IMR-90 (cell line): ENCODE results near the gene ZG16B. TPM values are rescaled to one million over a fixed set of nuclear protein-coding genes. Genes with fewer than 3 reads are reported as not detected.

Source experiments
- ATAC-seq: fragments of 200-7000 bp; cut with Tn5 transposase; 2 replicates; pipeline ENCODE4 v1.9.1; 2020; ENCODE audit warnings: low read depth, mild to moderate bottlenecking, moderate library complexity
- BruUV-seq: library from RNA; stranded (reverse); fragments of 400-500 nt; replicated peaks from 2 replicates; lab custom pipeline; 2021; lab: Mats Ljungman, UMichigan
- CTCF ChIA-PET: fragments of 300-600 bp; formaldehyde crosslinking; extraction: SDS; loops from one replicate; lab custom pipeline; 2021; ENCODE audit warnings: antibody characterized with exemption; lab: Yijun Ruan, JAX
- POLR2A ChIA-PET: fragments of 300-600 bp; sonication (Branson Sonifier 250); formaldehyde crosslinking; loops from one replicate; lab custom pipeline; 2022; ENCODE audit warnings: antibody characterized with exemption; ENCODE audit not compliant: unreplicated experiment; lab: Charles Lee
- DNase-seq: peaks from one replicate; pipeline ENCODE4 v3.0.0; 2013
- H2AFZ ChIP-seq: replicated peaks from 2 replicates; pipeline ENCODE3; 2013; ENCODE audit warnings: low read length, mild to moderate bottlenecking; ENCODE audit not compliant: poor library complexity
- H2AK5ac ChIP-seq: 2 replicates; pipeline ENCODE4 v1.6.1; 2013; ENCODE audit warnings: low read depth, low read length, inconsistent platforms
- H2AK9ac ChIP-seq: replicated peaks from 2 replicates; pipeline ENCODE3; 2013; ENCODE audit warnings: mild to moderate bottlenecking, low read depth, low read length, moderate library complexity; ENCODE audit not compliant: poor library complexity
- H2BK120ac ChIP-seq: 2 replicates; pipeline ENCODE4 v1.6.1; 2013; ENCODE audit warnings: low read depth, low read length, inconsistent platforms
- H2BK15ac ChIP-seq: 3 replicates; pipeline ENCODE4 v1.6.1; 2013; ENCODE audit warnings: low read depth, low read length, inconsistent platforms
- H2BK20ac ChIP-seq: 2 replicates; pipeline ENCODE4 v1.6.1; 2013; ENCODE audit warnings: low read depth, mild to moderate bottlenecking, inconsistent platforms, low read length, moderate library complexity
- H2BK5ac ChIP-seq: 2 replicates; pipeline ENCODE4 v1.6.1; 2013; ENCODE audit warnings: mild to moderate bottlenecking, low read depth, low read length, inconsistent platforms; ENCODE audit not compliant: poor library complexity, severe bottlenecking
- H3K14ac ChIP-seq: replicated peaks from 2 replicates; pipeline ENCODE4 v1.6.1; 2013; ENCODE audit warnings: low read depth, low read length, inconsistent platforms
- H3K18ac ChIP-seq: 2 replicates; pipeline ENCODE4 v1.6.1; 2013; ENCODE audit warnings: low read depth, low read length, control low read depth
- H3K23ac ChIP-seq: 2 replicates; pipeline ENCODE4 v1.6.1; 2013; ENCODE audit warnings: low read depth, low read length, inconsistent platforms
- H3K27ac ChIP-seq: 2 replicates; pipeline ENCODE4 v1.5.1; 2013; ENCODE audit warnings: mild to moderate bottlenecking, control low read depth, low read length; ENCODE audit not compliant: insufficient read depth
- H3K27me3 ChIP-seq: 2 replicates; pipeline ENCODE4 v1.6.1; 2013; ENCODE audit warnings: low read length; ENCODE audit not compliant: control insufficient read depth, insufficient read depth
- H3K36me3 ChIP-seq: 2 replicates; pipeline ENCODE4 v1.6.1; 2013; ENCODE audit warnings: low read length, mixed read lengths; ENCODE audit not compliant: control insufficient read depth, insufficient read depth
- H3K4ac ChIP-seq: 2 replicates; pipeline ENCODE4 v1.6.1; 2013; ENCODE audit warnings: low read depth, low read length, inconsistent platforms
- H3K4me1 ChIP-seq: 2 replicates; pipeline ENCODE4 v1.6.1; 2013; ENCODE audit warnings: low read length, mixed read lengths; ENCODE audit not compliant: control insufficient read depth, insufficient read depth
- H3K4me2 ChIP-seq: 2 replicates; pipeline ENCODE4 v1.6.1; 2013; ENCODE audit warnings: low read depth, mild to moderate bottlenecking, control low read depth, low read length, moderate library complexity
- H3K4me3 ChIP-seq: 2 replicates; pipeline ENCODE4 v1.5.1; 2013; ENCODE audit warnings: low read depth, mild to moderate bottlenecking, control low read depth, low read length, moderate library complexity; ENCODE audit not compliant: insufficient read depth
- H3K56ac ChIP-seq: 2 replicates; pipeline ENCODE4 v1.6.1; 2013; ENCODE audit warnings: low read length, inconsistent platforms; ENCODE audit not compliant: insufficient read depth; ENCODE audit errors: extremely low read depth
- H3K79me1 ChIP-seq, 2 experiments: 2 replicates each; pipeline ENCODE4 v1.6.1; 2013; ENCODE audit warnings: low read length in 2 of 2, inconsistent platforms in 1 of 2, low read depth in 1 of 2
- H3K9ac ChIP-seq: 2 replicates; pipeline ENCODE4 v1.6.1; 2013; ENCODE audit warnings: low read depth, low read length, control low read depth
- H3K9me1 ChIP-seq: 2 replicates; pipeline ENCODE4 v1.6.1; 2013; ENCODE audit warnings: low read length, inconsistent platforms; ENCODE audit not compliant: insufficient read depth
- H3K9me3 ChIP-seq: 2 replicates; pipeline ENCODE4 v1.6.1; 2013; ENCODE audit warnings: low read length; ENCODE audit not compliant: control insufficient read depth, insufficient read depth
- H4K20me1 ChIP-seq: 2 replicates; pipeline ENCODE4 v1.6.1; 2013; ENCODE audit warnings: low read length, inconsistent platforms; ENCODE audit not compliant: insufficient read depth
- H4K5ac ChIP-seq: 2 replicates; pipeline ENCODE4 v1.6.1; 2013; ENCODE audit warnings: mild to moderate bottlenecking, low read depth, low read length, control low read depth
- H4K8ac ChIP-seq, 2 experiments: 2 replicates each; pipeline ENCODE4 v1.6.1; 2013; ENCODE audit warnings: low read depth in 2 of 2, low read length in 2 of 2, control low read depth in 1 of 2, inconsistent platforms in 1 of 2
- H4K91ac ChIP-seq: 2 replicates; pipeline ENCODE4 v1.6.1; 2013; ENCODE audit warnings: low read depth, low read length, inconsistent platforms; ENCODE audit not compliant: insufficient read depth
- BHLHE40 ChIP-seq: fragments of 150-350 bp; IDR thresholded peaks from 2 replicates; pipeline ENCODE4 v1.6.1; 2016; ENCODE audit warnings: mild to moderate bottlenecking, low read depth, low read length
- CEBPB ChIP-seq: IDR thresholded peaks from 2 replicates; pipeline ENCODE4 v1.6.1; 2012; ENCODE audit warnings: low read depth, low read length, improper control_type of control experiment
- CHD1 ChIP-seq: IDR thresholded peaks from 2 replicates; pipeline ENCODE4 v1.6.1; 2012; ENCODE audit warnings: low read depth, low read length, improper control_type of control experiment
- ELK1 ChIP-seq: fragments of 150-350 bp; IDR thresholded peaks from 2 replicates; pipeline ENCODE4 v1.6.1; 2016; ENCODE audit warnings: low read depth, mild to moderate bottlenecking, low read length, moderate library complexity, borderline replicate concordance
- FOS ChIP-seq: fragments of 150-350 bp; IDR thresholded peaks from 2 replicates; pipeline ENCODE4 v1.6.1; 2016; ENCODE audit warnings: low read depth, low read length
- MAFK ChIP-seq: IDR thresholded peaks from 2 replicates; pipeline ENCODE4 v1.6.1; 2012; ENCODE audit warnings: low read depth, low read length, improper control_type of control experiment
- MAZ ChIP-seq: IDR thresholded peaks from 2 replicates; pipeline ENCODE4 v1.6.1; 2012; ENCODE audit warnings: low read depth, mild to moderate bottlenecking, low read length, improper control_type of control experiment, moderate library complexity, borderline replicate concordance
- MXI1 ChIP-seq: IDR thresholded peaks from 2 replicates; pipeline ENCODE4 v1.6.1; 2012; ENCODE audit warnings: low read depth, mild to moderate bottlenecking, low read length, moderate library complexity, borderline replicate concordance
- NFE2L2 ChIP-seq: fragments of 150-350 bp; IDR thresholded peaks from 2 replicates; pipeline ENCODE4 v1.6.1; 2016; ENCODE audit warnings: low read depth, mild to moderate bottlenecking, low read length
- POLR2A ChIP-seq: IDR thresholded peaks from 2 replicates; pipeline ENCODE4 v1.6.1; 2012; ENCODE audit warnings: mild to moderate bottlenecking, low read depth, low read length
- RAD21 ChIP-seq: IDR thresholded peaks from 2 replicates; pipeline ENCODE4 v1.6.1; 2012; ENCODE audit warnings: low read length, improper control_type of control experiment
- RCOR1 ChIP-seq: IDR thresholded peaks from 2 replicates; pipeline ENCODE4 v1.6.1; 2012; ENCODE audit warnings: mild to moderate bottlenecking, low read length, improper control_type of control experiment; ENCODE audit not compliant: insufficient replicate concordance
- RFX5 ChIP-seq: IDR thresholded peaks from 2 replicates; pipeline ENCODE4 v1.8.0; 2012; ENCODE audit warnings: low read depth, mild to moderate bottlenecking, low read length, moderate library complexity
- SMC3 ChIP-seq: fragments of 150-350 bp; IDR thresholded peaks from 2 replicates; pipeline ENCODE4 v1.6.1; 2016; ENCODE audit warnings: low read depth, mild to moderate bottlenecking, antibody characterized with exemption, low read length, moderate library complexity
- WGBS, 2 experiments: methylation state at CpG; one replicate each; pipeline versions ENCODE4 v1.1.5 to v1.1.7; 2013; ENCODE audit warnings: missing lambda C conversion rate in 2 of 2; ENCODE audit not compliant: insufficient read length in 1 of 2; ENCODE audit errors: extremely low coverage in 2 of 2; 5-methylcytosine and 5-hydroxymethylcytosine counted together
- dilution Hi-C: fragments of 300-500 bp; cut with HindIII; formaldehyde crosslinking; loops from one replicate; pipeline ENCODE4 v1.14.3; 2018; ENCODE audit warnings: low sequenced_read_pairs; ENCODE audit not compliant: unreplicated experiment
- in situ Hi-C: fragments of 300-500 bp; cut with MboI; formaldehyde crosslinking; loops from 3 replicates; pipeline ENCODE4 v1.14.3; 2019; ENCODE audit warnings: low sequenced_read_pairs, inconsistent platforms, mixed read lengths
- intact Hi-C: fragments of 100-400 bp; cut with micrococcal nuclease; formaldehyde crosslinking; loops from 2 replicates; pipeline ENCODE4 v1.10.0; 2022
- polyA plus RNA-seq, 3 experiments: library from polyadenylated mRNA; depleted of rRNA; stranded (reverse); fragments of >200 nt; gene quantifications; 2 replicates each; pipeline ENCODE4 v1.2.3, GENCODE V29; 2012; ENCODE audit warnings: low replicate concordance in 1 of 3
- total RNA-seq: library from RNA; depleted of rRNA; stranded (reverse); fragments of >200 nt; gene quantifications from 2 replicates; pipeline ENCODE4 v1.2.3, GENCODE V29; 2012
- TF ChIP-seq, protein P1 (sequence below): fragments of 150-350 bp; IDR thresholded peaks from 2 replicates; pipeline ENCODE4 v1.6.1; 2017; ENCODE audit warnings: mild to moderate bottlenecking, antibody characterized with exemption, low read length, low read depth
- TF ChIP-seq, protein P2 (sequence below): conservative IDR thresholded peaks from 2 replicates; pipeline ENCODE4 v1.5.1; 2012; ENCODE audit warnings: mild to moderate bottlenecking, low read depth, low read length, improper control_type of control experiment

Gene ZG16B
- total and polyA plus RNA-seq, 2 of the 4 experiments (the other 2 are of a cell fraction) = 0.54 to 0.65 TPM

- Histone ChIP-seq H3K4me1 (no peaks in the 10 kb centered on the region), H2AK9ac (no peak overlapping the region), H3K27me3 (peaks cover 41% of the 10 kb centered on the region), H3K4ac (no peak overlapping the region), H3K4me2 (no peak overlapping the region), H2AFZ (no peak overlapping the region), H2AK5ac (no peak overlapping the region), H3K27ac (no peak overlapping the region), H2BK5ac (no peak overlapping the region), H4K20me1 (no peaks in the 10 kb centered on the region), H2BK120ac (no peak overlapping the region), H3K9me3 (no peaks in the 10 kb centered on the region), H3K79me1 (no peaks in the 10 kb centered on the region), H3K4me3 (no peak overlapping the region), H2BK20ac (no peak overlapping the region), H3K14ac (no peak overlapping the region), H3K9me1 (no peaks in the 10 kb centered on the region), H3K36me3 (no peaks in the 10 kb centered on the region), H3K18ac (no peak overlapping the region), H3K23ac (no peak overlapping the region), H3K56ac (no peak overlapping the region), H4K5ac (no peak overlapping the region), H2BK15ac (no peak overlapping the region), H3K9ac (no peak overlapping the region), H4K91ac (no peak overlapping the region), H4K8ac (no peak overlapping the region)
- dilution Hi-C loops (no loop called here), in situ Hi-C loops (no loop called here), intact Hi-C loops (loop anchor here (5.0 kb wide), 1 partner anchor 44 kb away; no protein-coding TSS in a partner anchor)
- BruUV-seq = no TSS peak
- TF ChIP-seq NFE2L2 (no peak), MAFK (no peak), MAZ (no peak), RFX5 (no peak), FOS (no peak), MXI1 (no peak), CEBPB (no peak), SMC3 (no peak), CHD1 (no peak), RAD21 (no peak), RCOR1 (no peak), ELK1 (no peak), BHLHE40 (no peak), POLR2A (no peak)
- TF ChIP-seq, protein P1, sequence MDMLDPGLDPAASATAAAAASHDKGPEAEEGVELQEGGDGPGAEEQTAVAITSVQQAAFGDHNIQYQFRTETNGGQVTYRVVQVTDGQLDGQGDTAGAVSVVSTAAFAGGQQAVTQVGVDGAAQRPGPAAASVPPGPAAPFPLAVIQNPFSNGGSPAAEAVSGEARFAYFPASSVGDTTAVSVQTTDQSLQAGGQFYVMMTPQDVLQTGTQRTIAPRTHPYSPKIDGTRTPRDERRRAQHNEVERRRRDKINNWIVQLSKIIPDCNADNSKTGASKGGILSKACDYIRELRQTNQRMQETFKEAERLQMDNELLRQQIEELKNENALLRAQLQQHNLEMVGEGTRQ = no peak
- TF ChIP-seq, protein P2, sequence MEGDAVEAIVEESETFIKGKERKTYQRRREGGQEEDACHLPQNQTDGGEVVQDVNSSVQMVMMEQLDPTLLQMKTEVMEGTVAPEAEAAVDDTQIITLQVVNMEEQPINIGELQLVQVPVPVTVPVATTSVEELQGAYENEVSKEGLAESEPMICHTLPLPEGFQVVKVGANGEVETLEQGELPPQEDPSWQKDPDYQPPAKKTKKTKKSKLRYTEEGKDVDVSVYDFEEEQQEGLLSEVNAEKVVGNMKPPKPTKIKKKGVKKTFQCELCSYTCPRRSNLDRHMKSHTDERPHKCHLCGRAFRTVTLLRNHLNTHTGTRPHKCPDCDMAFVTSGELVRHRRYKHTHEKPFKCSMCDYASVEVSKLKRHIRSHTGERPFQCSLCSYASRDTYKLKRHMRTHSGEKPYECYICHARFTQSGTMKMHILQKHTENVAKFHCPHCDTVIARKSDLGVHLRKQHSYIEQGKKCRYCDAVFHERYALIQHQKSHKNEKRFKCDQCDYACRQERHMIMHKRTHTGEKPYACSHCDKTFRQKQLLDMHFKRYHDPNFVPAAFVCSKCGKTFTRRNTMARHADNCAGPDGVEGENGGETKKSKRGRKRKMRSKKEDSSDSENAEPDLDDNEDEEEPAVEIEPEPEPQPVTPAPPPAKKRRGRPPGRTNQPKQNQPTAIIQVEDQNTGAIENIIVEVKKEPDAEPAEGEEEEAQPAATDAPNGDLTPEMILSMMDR = no peak
- ATAC-seq (no peak), DNase-seq (no peak)
- POLR2A ChIA-PET = no interaction called here
- WGBS, 2 experiments = no CpG with 5 or more reads among the region's 10 CpGs
- CTCF ChIA-PET = no interaction called here
Observed at GRCh38 chr16:2792940-2793339, 37.2 kb upstream of the ZG16B start.
